Activated T-cell treated with anti-CD3 and anti-CD28 coated beads for 48 hours (primary cell): ENCODE measurements around the gene FRRS1L.

Source experiments
- DNase-seq: peaks from one replicate; pipeline ENCODE4 v3.0.0-alpha.2; 2020; ENCODE audit warnings: low read depth

FRRS1L gene, protein sequence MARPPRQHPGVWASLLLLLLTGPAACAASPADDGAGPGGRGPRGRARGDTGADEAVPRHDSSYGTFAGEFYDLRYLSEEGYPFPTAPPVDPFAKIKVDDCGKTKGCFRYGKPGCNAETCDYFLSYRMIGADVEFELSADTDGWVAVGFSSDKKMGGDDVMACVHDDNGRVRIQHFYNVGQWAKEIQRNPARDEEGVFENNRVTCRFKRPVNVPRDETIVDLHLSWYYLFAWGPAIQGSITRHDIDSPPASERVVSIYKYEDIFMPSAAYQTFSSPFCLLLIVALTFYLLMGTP

DNA sequence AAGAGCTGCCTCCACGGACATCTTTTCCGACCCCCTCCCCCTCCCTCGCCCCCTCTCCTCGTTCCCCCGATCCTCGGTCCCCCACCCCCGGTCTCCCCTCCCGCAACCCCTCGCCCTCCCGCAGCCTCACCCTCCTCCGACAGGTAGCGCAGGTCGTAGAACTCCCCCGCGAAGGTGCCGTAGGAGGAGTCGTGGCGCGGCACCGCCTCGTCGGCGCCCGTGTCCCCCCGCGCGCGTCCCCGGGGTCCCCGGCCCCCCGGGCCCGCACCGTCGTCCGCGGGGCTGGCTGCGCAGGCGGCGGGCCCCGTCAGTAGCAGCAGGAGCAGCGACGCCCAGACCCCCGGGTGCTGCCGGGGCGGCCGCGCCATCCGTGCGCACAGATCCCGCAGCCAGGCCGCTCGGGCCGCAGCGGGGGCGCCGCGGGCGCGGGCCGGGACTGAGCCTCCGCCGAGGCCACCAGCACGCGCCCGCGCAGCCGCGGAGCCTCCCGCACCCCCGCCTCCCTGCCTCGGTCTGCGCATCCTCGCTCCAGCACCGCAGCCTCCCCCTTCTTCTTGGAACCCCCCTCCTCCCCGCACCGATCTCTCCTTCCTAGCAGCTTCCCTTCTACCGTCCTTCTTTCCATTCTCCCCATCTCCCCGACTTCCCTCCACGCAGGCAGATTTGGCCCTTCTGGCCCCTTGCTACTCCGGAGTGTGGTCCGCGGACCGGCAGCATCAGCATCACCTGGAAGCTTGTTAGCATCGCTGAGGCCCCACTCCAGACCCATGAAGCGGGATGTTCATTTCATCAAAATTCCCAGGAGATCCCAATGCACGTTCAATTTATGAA lies at the start of gene FRRS1L:
FRRS1L (minus strand) TSS at position 479 of the 831 bp plus-strand sequence; CDS start at position 368, 111 bp downstream.
- DNase-seq: no peak

DNA sequence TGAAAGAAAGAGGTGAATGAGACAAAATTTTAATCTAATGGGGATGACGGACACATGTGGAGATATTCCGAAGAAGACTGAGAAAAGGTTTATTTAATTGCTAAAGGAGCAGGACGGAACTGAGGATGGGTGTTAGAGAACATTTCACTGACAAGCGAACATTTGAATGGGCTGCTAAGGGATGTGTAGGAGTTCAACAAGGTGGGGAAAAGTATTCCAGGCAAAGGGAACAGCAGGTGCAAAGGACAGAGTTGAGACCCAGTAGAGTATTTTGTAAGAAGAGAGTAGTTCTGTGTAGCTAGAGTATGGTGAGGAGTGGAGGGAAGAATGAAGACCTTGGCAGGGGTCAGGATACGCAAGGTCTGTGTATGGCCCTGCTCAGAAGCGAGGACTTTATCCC lies 47.4 kb upstream of the FRRS1L start:
- DNase-seq: no peak

DNA sequence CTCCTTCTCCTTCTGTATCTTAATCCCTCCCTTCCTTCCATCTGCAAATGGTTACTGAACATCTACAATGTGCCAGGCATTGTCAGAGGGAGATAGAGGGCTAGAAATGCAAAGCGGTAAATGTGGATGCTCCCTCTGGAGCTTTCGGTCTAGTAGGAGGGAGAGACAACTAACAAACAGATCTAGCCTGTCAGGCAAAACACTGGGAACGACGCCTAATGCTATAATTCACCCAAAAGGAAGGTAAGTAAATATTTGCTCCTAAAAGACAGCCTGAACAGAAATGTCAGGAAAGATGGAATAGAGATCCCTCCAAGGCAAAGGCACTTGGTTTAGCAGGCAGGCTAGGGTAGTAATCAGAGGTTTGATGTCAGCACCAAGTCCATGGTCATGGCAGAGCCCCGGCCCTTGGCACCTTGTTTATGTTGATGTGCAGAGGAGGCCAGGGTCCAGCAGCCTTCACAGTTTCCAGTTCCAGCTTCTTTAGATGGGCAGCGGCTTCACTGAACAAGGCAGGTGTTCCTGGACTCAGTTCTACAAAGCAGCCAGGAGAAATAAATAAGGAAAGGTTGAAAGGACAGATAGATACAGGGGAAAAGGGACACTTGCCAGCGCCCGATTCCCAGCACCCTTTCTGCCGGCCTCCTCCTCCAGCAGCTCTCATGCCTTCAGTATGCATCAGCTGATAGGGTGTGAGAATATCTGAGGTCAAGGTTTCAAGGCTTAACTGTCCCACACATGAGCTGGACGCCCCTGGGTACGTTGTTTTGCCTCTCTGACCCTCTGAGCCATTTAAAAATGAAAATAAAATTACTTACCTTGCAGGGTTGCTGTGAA lies 46.5 kb upstream of the FRRS1L start:
- DNase-seq: no peak

- no peak for DNase-seq
These were observed 45.7 kb upstream of the FRRS1L start for GRCh38 chr9:109212768-109213167.

GRCh38 chr9:109206670-109207069 lies 39.6 kb upstream of the FRRS1L start:
- DNase-seq: no peak

DNA sequence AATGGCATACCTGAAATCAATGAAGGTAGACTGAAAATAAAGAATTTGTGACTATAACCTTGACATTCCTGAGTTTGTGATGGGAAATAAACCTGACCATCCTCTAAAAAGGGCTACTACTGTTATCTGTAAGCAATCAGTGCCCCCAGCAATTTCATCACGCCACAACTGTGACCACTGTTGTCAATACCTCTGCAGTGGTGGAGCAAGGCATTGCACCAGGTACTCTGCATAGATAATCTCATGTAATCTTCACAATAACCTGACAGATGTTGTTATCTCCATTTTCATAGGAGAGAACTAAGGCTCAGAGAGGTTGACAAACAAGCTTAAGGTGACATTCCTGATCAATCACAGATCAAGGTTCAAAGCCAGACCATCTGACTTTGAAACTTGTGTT lies 38.5 kb upstream of the FRRS1L start:
- no peak for DNase-seq

- DNase-seq: no peak
These were observed 36.8 kb upstream of the FRRS1L start for GRCh38 chr9:109203761-109204360.

DNA sequence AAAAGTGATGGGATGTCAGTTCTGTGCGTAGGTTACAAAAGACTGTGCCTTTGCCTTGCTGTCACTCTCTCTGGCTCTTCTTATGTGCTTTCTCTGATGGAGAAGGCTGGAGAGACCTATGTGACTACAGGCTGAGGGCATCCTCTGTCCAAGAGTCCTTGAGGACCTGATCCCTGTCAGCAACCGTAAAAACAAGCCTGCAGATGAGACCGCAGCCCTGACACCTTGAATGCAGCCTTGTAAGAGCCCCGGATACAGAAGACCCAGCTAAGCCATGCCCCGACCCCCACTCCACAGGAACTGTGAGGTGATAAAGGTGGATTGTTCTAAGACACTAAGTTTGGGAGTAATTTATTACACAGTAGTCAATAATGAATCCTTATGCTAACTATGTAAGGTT lies 32.6 kb upstream of the FRRS1L start:
- no peak for DNase-seq

GRCh38 chr9:109198736-109199382 lies 31.8 kb upstream of the FRRS1L start:
- no peak for DNase-seq

DNA sequence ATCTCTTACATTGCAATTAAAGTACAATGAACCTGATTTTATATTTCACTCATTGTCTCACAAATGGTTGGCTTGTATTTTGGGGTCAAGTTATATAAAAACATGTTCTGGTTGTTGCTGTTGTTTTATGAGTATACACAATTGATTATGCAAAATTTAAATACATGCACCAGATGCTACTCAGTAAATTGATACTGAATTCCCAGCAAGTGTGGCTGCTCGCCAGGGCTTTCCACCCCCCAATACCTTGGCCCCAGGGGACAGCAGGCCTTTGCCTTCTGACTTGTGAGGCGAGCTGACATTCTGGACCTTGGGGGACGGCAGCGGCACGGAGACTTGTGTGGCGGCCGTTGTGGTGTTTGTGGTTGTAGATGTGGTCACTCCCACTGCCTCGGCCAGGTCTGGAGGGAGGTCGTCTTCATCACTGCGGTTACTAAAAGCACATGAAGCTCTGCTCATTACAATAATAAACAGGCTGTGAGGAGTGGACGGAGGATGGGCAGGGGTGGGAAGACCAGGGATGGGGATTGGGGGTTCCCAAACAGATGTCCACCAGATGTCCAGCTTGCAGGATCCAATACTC lies 27.0 kb upstream of the FRRS1L start:
- DNase-seq: no peak

DNA sequence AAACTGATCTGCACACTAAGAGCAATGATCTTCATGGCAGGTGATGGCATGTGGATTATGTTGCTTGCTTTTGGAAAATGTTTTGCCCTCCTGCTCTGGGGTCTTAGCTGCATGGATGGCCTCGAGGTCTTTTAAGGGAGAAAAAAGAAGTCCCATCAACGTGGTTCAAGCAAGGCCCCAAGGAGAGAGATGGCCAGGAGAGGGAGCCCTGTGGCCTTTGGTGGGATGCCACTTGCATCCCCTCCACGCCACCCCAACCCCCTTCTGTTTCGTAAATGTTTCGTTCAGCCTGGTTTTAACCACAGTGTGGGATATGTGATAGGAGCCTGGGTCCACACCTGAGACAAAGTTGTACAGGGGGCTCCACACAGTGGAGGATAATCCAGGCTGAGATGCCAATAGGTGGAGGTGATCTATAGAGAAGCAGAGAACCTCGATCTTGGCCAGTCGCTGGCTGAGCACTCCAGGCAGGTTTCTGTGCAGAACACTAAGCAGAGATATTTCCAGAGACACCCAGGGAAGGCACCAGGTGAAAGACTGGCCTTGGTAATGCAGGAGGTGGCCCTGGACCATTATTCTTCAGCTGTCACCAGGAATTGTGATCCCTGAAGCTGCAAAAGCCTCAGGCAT lies 25.8 kb upstream of the FRRS1L start:
- DNase-seq: no peak

- DNase-seq: no peak
These were observed 24.7 kb upstream of the FRRS1L start for GRCh38 chr9:109191746-109192145.

- no peak for DNase-seq
These were observed 23.1 kb upstream of the FRRS1L start for GRCh38 chr9:109190151-109190550.

GRCh38 chr9:109186857-109187520 lies 19.9 kb upstream of the FRRS1L start:
- DNase-seq: no peak

- DNase-seq: peak; percentile 8
These were observed 16.1 kb upstream of the FRRS1L start for GRCh38 chr9:109182940-109183798.

DNA sequence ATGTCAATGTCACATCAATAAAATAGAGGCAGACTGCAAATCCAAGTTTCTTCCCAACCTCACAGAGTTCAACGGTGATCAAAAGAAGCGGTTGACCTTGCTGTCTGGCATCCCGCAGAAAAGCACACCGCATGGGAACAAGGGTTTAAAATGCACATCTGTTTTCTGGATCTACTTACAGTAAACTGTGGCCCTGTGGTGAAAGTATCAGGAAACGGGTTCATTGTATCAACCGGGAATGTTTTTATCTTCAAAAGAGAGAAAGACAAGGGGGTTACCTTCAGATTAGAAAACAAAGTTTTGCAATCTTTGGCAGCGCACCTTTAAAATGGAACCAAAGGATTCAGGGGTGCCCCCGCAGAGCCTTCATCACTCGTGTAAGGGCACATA lies 15.5 kb upstream of the FRRS1L start:
- DNase-seq: no peak

DNA sequence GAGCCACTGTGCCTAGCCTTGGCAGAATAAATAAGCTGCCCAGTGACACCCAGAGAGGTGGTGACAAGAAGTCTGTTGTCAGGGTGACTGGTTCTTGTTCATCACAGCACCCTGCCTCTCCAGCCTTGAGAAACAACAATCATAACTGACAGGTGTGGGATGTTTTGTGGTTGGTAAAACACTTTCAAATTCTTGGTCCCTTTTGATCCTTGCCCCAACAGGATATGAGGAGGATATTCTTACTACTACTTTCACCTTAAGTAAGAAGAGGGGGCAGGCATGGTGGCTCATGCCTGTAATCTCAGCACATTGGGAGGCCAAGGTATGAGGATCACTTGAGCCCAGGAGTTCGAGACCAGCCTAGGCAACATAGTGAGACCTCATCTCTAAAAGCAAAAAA lies 14.2 kb upstream of the FRRS1L start:
- peak; percentile 35 for DNase-seq

GRCh38 chr9:109179801-109180523 lies 12.9 kb upstream of the FRRS1L start:
- DNase-seq: no peak

DNA sequence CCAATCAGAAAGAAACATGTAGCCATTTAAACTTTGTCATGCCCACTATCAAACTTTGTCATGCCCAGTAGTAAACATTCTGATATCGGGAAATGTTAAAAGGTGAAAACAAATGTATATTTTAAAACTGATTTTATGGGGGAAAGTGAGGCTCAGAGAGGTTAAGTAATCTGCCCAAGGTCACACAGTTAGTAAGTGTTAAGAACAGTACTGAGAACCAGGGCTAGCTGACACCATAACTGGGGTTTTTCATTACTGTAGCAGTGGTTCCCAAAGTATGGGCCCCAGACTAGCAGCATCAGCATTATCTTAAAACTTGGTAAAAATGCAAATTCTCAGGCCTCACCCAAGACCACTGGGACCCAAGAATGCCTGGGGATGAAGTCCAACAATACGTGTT lies 9.9 kb upstream of the FRRS1L start:
- DNase-seq: no peak
